SKM-1 treated with dmso at 0.1 percent for 144 hours (cell line): ENCODE results near the gene IP6K3.

ENCODE experiments used
- DNase-seq: peaks from one replicate; lab custom pipeline; 2025; ENCODE audit not compliant: unreplicated experiment; lab: John Stamatoyannopoulos, UW

Gene IP6K3

DNA sequence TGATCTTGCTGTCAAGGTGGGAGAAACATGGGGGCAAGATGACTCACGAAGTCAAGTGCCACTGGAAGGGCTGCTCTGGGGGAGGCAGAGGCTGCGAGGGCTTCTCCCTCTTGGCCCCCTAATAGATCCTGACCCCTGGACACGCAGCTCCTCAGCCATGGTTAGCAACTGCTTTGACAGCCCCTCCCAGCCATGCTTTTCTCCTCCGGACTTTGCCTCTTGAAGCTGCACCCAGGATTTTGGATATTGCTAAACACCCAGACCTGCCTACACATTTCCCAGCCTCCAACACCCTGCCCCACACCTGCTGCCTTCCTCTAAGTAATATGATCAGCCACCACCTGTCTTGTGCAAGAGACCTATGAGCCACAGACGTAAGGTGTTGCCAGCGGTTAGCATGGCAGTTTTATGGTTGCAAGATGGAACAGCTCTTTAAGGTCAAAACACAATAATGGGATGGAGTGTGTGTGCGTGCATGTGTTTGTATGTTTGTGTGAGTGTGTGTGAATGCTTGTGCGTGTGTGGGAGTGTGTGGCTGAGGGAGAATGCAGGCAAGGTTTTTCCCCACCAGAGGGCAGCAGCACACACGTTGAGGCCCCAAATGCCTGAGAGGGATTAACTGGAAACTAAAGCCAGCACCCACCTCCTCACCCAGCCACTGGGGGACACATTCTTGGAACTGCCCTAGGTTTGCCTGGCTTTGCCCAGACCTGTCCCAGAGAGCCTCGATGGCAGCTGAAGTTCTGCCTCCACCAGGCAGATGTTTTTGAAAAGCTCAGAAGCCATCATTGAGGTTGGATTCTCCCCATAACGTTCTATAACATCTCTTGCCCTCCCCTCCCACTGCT is 2.5 kb downstream of the IP6K3 start:
- DNase-seq, result peak; percentile 67

DNA sequence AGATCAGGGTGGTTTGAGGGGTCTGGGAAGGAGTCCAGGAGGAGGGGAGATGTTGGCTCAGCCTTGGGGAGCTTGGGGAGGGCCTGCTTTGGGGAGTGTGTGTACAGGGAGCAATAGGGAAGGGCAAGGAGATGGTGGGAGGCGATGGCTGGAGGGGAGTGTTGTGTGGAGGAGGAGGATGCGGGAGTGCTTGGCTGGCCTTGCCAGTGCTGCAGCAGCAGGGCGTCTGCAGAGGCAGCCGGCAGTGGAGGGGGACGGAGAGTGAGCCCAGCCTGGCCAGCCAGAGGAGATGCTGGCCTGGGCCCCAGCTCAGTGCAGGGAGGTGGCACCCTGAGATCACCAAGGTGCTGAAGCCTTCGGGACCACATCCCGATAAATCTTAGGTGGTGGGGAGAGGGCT is 3.9 kb downstream of the IP6K3 start:
- no peak for DNase-seq

GRCh38 chr6:33742092-33742491 is 4.6 kb downstream of the IP6K3 start:
- no peak for DNase-seq

DNA sequence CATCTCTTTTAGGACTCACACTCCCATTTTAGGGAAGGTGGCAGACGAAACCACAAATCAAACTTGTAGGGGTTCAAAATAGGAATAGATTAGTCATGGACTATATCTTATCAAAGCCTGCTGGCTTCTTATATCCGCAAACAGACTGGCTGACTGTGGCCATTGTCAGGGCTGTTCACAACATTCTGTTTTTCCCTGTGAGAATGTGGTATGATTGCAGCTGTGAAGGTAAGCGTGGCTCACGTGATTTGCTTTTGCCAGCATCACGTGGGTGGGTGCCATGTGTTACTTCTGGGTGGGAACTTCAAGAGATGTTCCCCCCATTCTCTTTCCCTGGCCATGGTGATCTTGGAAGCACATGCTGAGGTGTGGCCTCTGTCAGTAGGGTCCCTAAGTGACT is 5.9 kb downstream of the IP6K3 start:
- no peak for DNase-seq

DNA sequence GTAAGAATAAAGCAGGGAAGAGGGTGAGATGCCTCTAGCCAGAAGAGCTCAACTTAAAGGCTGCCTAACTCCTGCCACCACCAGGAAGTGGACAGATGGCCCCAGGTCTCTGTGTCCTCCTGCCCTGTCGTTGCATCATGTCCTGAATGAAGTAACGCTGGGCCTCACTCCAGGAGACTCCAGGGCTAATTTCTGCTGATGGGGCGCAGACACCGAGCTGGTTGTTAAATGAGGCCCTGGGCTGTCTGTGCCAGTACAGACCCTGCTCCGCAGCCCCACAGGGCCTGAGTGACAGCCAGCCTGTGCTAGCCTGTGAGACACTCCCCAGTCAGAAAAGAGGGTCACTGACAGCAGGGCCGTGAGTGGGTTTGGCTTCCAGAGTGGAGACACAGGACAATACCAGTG is 6.5 kb downstream of the IP6K3 start:
- DNase-seq, result peak; percentile 75

GRCh38 chr6:33739571-33739970 is 7.1 kb downstream of the IP6K3 start:
- DNase-seq, result no peak

- no peak for DNase-seq
Measured at GRCh38 chr6:33738879-33739278, 7.8 kb downstream of the IP6K3 start.

DNA sequence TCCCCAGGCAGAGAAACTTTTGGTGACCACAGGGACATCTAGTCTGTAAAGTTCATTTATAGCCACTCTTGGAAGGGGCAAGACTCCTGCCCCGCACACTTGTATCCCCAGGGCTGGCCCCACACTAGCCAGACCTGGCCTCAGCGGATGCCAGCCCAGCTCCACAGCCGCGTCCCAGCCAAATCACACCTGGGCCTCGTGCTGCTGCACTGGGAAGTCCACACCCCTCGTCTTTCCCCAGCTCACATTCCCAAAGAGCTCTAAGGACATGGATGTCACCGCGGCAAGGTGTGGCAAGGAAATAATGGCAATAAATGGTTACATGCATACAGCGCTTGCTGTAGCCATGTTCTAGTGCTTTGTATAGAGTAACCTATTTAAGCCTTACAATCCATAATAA is 8.6 kb downstream of the IP6K3 start:
- DNase-seq, result no peak

GRCh38 chr6:33737267-33738026 is 9.3 kb downstream of the IP6K3 start:
- no peak for DNase-seq

- no peak for DNase-seq
Measured at GRCh38 chr6:33735216-33735615, 11.5 kb downstream of the IP6K3 start.

- no peak for DNase-seq
Measured at GRCh38 chr6:33733709-33734007, 13.0 kb downstream of the IP6K3 start.

DNA sequence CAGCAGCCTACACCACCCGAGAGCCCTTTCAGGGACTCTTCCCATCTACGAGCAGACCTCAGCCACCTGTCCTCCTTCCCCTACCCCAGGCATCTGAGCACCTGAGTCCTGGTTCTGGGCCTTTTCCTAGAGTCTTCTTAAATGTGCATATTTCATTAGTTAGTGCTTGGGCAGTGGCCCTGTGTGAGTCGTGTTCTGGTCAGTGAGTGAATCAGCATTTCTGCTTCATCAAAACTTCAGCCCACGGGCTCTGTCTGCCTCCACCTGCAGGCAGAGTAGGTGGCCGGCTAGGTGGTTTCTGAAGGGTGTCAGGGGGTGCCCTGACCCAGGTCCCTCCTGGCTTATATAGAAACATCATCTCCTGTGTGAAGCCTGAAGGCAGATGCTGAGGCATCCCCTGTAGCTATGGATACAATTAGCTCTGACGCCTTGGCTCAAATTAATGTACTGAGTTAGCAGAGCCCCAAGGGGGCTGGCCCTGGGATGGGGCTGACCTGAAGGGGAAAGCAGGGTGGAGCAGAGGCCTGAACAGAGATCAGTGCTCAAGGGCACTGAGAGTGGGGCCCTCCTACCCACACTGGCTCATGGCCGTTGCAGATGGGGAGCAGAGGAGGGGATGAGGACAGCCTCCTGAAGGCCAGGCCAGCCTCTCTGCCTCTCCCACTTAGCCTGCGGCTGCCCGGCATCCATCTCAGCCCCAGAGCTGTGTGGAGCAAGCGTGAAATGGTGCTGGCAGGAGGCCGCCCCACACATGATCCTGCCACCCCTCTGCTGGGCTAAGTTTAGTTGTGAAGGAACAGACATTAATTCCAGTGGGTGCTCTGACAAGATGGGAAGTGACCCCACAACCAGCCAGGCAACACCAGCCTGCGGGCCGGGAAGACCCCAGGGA is 13.6 kb downstream of the IP6K3 start:
- no peak for DNase-seq

DNA sequence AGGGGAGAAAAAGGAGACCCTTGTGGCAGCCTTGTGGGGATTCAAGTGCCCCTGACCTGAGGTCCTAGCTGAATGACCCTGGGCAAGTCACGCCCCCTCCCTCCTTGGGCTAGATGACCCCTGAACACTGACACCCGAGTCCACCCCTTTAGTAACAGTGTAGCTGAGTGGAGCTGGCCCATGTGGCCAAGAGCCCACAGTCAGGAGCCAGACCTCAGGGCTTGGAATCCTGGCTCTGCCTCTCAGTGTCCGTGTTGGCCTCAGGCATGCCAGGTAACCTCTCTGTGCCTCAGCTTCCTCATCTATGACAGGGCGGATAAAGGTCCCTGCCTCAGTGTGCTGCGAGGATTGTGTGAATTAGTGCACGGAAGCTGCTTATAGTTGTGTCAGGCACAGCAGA is 14.3 kb downstream of the IP6K3 start:
- DNase-seq, result no peak

DNA sequence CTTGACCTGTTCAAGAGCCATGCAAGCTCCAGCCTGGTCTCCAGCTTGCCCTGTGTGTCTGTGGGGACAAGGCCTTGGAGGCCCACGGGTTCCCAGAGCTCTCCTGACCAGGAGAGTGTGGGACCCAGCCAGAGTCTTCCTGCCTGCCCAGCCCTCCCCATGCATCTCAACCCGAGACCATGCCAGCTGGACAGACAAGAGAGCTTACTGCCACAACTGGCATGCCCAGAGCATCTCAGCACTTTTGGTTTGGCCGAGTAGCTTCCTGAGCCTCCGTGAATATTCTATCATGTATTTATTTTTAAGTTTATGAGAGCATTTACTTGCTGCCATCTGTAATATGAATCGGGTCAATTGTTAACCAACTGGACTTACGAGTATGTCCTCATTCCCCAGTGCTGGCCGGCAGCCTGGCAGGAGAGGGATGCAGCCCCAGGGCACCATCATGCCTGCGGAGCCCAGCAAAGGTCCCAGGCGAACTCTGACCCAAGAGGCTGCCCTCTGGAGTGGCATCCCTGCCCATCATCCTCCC is 14.9 kb downstream of the IP6K3 start:
- DNase-seq, result no peak

- DNase-seq, result no peak
Measured at GRCh38 chr6:33731035-33731434, 15.7 kb downstream of the IP6K3 start.

DNA sequence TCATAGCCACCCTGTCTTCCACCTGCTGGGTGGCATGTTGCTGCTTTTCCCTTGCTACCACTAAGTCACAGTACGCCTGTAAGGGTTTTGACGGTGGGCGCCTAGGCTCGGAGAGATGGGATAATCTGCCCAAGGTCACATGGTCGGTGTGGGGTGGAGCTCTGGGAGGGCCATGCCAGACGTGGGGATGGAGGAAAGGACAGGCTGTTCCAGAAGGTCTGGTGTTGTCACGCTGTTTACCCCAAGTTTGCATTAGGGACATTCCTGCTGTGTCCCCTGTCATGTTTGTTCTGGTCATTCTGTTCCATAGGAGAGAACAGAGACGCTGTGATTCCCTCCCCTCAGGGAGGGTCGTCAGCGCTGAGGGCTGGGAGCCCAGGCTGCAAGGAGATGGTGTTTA is 16.1 kb downstream of the IP6K3 start:
- DNase-seq, result no peak

DNA sequence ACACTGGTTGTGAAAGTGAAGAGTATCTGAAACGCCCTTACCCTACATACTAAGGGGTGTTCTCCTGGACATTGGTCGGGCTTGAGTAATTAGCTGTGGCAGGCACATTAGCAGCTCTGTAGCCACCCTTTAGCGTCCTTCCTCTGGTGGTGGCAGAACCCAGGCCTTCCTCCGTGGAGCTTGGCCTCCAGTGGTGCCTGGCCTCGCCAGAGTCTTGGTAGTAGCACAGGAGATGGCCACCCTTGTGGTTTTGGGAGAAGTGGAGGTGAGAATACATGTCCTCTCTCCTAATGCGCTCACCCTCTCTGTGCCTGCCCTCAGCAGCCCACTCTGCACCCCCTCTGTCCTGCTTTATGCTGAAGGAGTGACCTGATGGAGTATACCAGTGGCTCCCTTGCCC is 17.6 kb downstream of the IP6K3 start:
- DNase-seq, result no peak

GRCh38 chr6:33728438-33728837 is 18.3 kb downstream of the IP6K3 start:
- no peak for DNase-seq

GRCh38 chr6:33727932-33728331 is 18.8 kb downstream of the IP6K3 start:
- no peak for DNase-seq

GRCh38 chr6:33727126-33727525 is 19.6 kb downstream of the IP6K3 start:
- DNase-seq, result no peak

GRCh38 chr6:33726696-33727095 is 20.0 kb downstream of the IP6K3 start:
- DNase-seq, result no peak
